Measurements from ENCODE around the gene KCNJ10. TPM values are rescaled to one million over a fixed set of nuclear protein-coding genes. Genes with fewer than 3 reads are reported as not detected.

Gene KCNJ10
- total RNA-seq, 2 donors from 2014 or later, result not detected

DNA sequence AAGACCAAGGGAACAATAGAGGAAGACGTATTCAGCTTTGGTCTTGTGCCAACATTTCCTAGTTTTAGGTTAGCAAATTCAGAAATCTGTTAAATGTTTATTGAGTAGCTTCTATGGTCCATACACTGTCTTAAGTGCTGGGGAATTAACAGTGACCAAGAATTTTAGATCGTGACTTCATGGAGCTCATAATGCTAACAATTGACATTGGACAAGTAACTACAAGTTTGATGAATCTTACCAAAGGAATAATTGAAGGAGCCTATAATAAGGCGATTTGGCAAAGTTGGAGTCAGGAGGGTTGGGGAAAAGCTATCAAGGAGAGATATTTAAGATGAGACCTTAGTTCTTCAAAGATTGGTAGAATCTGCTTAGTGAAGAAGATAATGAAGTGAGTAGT is 114.5 kb downstream of the KCNJ10 start:
- no peak for DNase-seq (ENCODE audit: low spot score)
- no peaks in the 10 kb centered on the region for H3K9me3 ChIP-seq
- H3K4me3 ChIP-seq, result no peak overlapping the region
- H3K27ac ChIP-seq, result no peak overlapping the region
- no peaks in the 10 kb centered on the region for H3K4me1 ChIP-seq (replicated peaks)
- no peaks in the 10 kb centered on the region for H3K36me3 ChIP-seq
- 50% methylated on average over 3 of the region's 3 CpGs for WGBS
- intact Hi-C loops (cut with DNase I), result no loop called here
- no peaks in the 10 kb centered on the region for H3K27me3 ChIP-seq (replicated peaks; ENCODE audit: insufficient read depth)
- TF ChIP-seq POLR2A (IDR thresholded peaks at IDR 0.05) (no peak), POLR2AphosphoS5 (IDR thresholded peaks at IDR 0.05) (no peak)
- TF ChIP-seq, protein P1, sequence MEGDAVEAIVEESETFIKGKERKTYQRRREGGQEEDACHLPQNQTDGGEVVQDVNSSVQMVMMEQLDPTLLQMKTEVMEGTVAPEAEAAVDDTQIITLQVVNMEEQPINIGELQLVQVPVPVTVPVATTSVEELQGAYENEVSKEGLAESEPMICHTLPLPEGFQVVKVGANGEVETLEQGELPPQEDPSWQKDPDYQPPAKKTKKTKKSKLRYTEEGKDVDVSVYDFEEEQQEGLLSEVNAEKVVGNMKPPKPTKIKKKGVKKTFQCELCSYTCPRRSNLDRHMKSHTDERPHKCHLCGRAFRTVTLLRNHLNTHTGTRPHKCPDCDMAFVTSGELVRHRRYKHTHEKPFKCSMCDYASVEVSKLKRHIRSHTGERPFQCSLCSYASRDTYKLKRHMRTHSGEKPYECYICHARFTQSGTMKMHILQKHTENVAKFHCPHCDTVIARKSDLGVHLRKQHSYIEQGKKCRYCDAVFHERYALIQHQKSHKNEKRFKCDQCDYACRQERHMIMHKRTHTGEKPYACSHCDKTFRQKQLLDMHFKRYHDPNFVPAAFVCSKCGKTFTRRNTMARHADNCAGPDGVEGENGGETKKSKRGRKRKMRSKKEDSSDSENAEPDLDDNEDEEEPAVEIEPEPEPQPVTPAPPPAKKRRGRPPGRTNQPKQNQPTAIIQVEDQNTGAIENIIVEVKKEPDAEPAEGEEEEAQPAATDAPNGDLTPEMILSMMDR (IDR thresholded peaks at IDR 0.05), result no peak

DNA sequence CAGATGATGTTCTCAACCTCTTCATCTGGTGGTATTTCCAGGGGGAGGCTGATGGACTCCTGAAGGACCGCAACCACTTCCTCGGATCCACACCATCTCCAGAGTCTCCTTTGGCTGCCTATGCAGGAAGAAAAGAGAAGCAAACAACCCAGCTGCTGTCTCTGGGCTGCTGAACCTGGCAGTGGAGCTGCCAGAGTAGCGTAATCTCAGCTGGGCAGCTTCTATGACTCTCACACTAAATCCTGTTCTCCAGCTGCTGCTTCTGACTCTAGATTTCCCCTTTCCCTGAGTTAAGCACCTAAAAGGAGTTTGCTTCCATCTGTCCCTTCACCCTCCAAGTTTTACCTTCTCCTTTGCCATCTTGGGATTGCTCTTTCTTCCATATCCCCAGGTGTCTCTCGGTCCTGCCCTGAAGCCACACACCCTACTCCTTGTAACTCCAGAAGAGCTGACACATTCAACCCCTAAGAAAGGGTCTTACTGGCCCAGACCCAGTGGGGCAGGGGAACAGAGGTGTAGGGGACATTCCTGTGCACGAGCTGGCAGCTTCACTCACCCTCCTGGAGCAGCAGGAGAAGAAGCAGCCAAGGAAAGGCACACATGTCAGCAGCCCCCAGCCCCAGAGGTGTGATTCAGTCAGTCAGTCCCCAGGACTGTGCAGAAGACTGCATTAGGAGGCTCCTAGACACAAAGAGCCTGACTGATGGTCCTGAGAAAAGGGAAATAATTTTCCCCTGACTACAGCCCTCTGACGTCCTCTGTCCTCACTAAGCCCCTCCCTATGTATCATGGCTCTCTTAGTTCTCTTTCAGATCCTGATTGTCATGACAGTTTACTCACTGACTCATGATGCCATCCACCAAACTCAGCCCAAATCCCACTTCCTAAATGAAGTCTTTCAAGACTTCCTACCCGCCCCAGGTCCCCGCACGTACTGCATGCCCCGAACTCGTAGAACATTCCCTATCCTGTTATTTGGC is 116.1 kb downstream of the KCNJ10 start, which contains the start of gene SLAMF9:
Gene SLAMF9 (minus strand): TSS at position 702 of the 980 bp plus-strand sequence. CDS start 100 bp downstream, at position 602.
- H3K4me1 ChIP-seq (replicated peaks), result peaks cover 10% of the 10 kb centered on the region
- TF ChIP-seq, protein P1 (IDR thresholded peaks at IDR 0.05), result no peak
- no peak for TF ChIP-seq POLR2A (IDR thresholded peaks at IDR 0.05)
- TF ChIP-seq POLR2AphosphoS5 (IDR thresholded peaks at IDR 0.05), result no peak
- no peak within 1 kb of the TSS for H3K27ac ChIP-seq
- no peaks in the 10 kb centered on the region for H3K27me3 ChIP-seq (replicated peaks; ENCODE audit: insufficient read depth)
- H3K36me3 ChIP-seq, result no peaks in the 10 kb centered on the region
- H3K4me3 ChIP-seq, result no peak within 1 kb of the TSS
- intact Hi-C loops (cut with DNase I), result no loop called here
- H3K9me3 ChIP-seq, result no peaks in the 10 kb centered on the region
- no peak for DNase-seq (ENCODE audit: low spot score)
- 80% methylated on average over 11 of the region's 11 CpGs for WGBS

DNA sequence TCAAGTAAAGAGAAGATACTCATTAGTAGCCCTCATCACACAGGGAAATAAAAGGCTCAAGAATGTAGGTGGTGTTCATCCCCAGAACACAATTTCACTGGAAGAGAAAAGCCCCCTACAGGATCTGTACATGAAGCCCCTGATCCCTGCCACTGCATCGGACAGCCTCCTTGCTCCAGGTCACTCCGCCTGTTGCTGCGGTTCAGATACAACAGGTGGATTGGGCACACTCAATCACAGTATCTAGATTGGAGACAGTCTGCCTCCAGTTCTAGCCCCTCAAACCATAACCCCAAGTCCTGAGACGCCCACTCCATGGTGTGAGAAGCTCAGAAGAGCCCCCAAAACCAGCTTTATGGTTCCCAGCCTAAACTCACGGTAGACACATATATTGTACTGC is 117.0 kb downstream of the KCNJ10 start:
- H3K36me3 ChIP-seq, result no peaks in the 10 kb centered on the region
- no peak for DNase-seq (ENCODE audit: low spot score)
- H3K27ac ChIP-seq, result no peak overlapping the region
- no peaks in the 10 kb centered on the region for H3K9me3 ChIP-seq
- no peaks in the 10 kb centered on the region for H3K27me3 ChIP-seq (replicated peaks; ENCODE audit: insufficient read depth)
- no peak overlapping the region for H3K4me3 ChIP-seq
- no peak for TF ChIP-seq POLR2A (IDR thresholded peaks at IDR 0.05)
- TF ChIP-seq, protein P1 (IDR thresholded peaks at IDR 0.05), result no peak
- no peak for TF ChIP-seq POLR2AphosphoS5 (IDR thresholded peaks at IDR 0.05)
- 87% methylated on average over 5 of the region's 5 CpGs for whole genome bisulfite sequencing
- H3K4me1 ChIP-seq (replicated peaks), result peaks cover 10% of the 10 kb centered on the region
- intact Hi-C loops (cut with DNase I), result no loop called here

DNA sequence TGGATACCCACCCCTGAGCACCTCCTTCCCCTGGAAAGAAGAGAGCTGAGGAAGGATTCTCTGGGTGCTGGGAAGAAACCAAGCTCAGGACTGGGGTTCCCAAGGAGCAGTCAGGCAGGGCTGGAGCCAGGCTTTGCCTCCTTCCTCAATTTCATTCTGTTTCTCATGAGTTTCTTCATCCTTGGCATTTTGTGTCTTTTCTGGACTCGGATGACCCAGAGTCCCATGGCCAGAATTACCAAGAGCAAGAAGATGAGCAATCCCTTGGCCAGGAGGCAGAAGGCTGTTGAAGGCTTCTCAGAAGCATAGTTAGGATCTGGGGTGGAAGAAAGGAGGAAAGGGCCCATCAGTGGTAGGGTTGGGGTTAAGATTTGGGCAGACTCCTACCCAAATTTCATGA is 118.4 kb downstream of the KCNJ10 start:
- Histone ChIP-seq H3K4me3 (no peak overlapping the region), H3K4me1 (replicated peaks) (peaks cover 10% of the 10 kb centered on the region), H3K36me3 (no peaks in the 10 kb centered on the region), H3K27ac (no peak overlapping the region), H3K27me3 (replicated peaks; ENCODE audit: insufficient read depth) (no peaks in the 10 kb centered on the region), H3K9me3 (no peaks in the 10 kb centered on the region)
- no peak for TF ChIP-seq POLR2A (IDR thresholded peaks at IDR 0.05)
- intact Hi-C loops (cut with DNase I), result no loop called here
- WGBS, result 91% methylated on average over 1 of the region's 1 CpG
- no peak for DNase-seq (ENCODE audit: low spot score)

DNA sequence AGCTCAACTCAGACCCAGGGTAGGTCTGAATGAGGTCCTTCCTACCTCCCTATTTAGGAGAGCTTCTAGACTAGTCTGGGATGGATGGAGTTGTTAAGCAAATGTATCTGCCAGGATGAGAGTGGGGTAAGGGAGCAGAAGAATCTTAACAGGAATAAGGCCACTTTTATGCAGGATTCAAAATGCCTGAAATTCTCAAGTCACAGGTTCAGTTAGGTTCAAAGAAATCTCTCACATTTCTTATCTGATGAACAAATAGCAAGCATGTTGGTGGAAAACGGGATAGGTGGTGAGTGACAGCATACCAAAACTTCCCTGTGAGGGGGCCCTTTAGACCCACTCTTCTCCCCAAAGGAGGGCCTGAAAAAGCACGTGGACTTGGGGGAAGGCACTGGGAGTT is 118.9 kb downstream of the KCNJ10 start:
- H3K27me3 ChIP-seq (replicated peaks; ENCODE audit: insufficient read depth), result no peaks in the 10 kb centered on the region
- intact Hi-C loops (cut with DNase I), result no loop called here
- H3K4me3 ChIP-seq, result no peak overlapping the region
- H3K36me3 ChIP-seq, result no peaks in the 10 kb centered on the region
- H3K9me3 ChIP-seq, result no peaks in the 10 kb centered on the region
- H3K4me1 ChIP-seq (replicated peaks), result peaks cover 10% of the 10 kb centered on the region
- H3K27ac ChIP-seq, result no peak overlapping the region
- WGBS, result 48% methylated on average over 2 of the region's 2 CpGs
- TF ChIP-seq POLR2AphosphoS5 (IDR thresholded peaks at IDR 0.05), result no peak
- TF ChIP-seq POLR2A (IDR thresholded peaks at IDR 0.05), result no peak
- TF ChIP-seq, protein P1 (IDR thresholded peaks at IDR 0.05), result no peak
- DNase-seq (ENCODE audit: low spot score), result no peak
